ENCODE measurements around the gene MRPL52.

GRCh38 chr14:22791301-22791700 is 38.4 kb upstream of the MRPL52 start:
- TF ChIP-seq POLR2A (IDR thresholded peaks at IDR 0.05; ENCODE audit: extremely low read depth, insufficient read length) (no peak), CTCF (IDR thresholded peaks at IDR 0.05; ENCODE audit: low read depth, low read length) (no peak), MAX (IDR thresholded peaks at IDR 0.05; ENCODE audit: low read depth, low read length) (no peak), MYC (IDR thresholded peaks at IDR 0.05; ENCODE audit: low read depth, low read length) (no peak)
